DND-41 (cell line): ENCODE measurements around the gene ADSS1.

Source experiments
- ATAC-seq: fragments of 200-7000 bp; cut with Tn5 transposase; 3 replicates; pipeline ENCODE4 v1.9.1; 2021; ENCODE audit warnings: low read depth; ENCODE audit not compliant: insufficient read depth
- DNase-seq: peaks from one replicate; pipeline ENCODE4 v3.0.0-alpha.2; 2020
- H2AFZ ChIP-seq: 2 replicates; pipeline ENCODE4 v1.6.0; 2012; ENCODE audit warnings: low read depth, low read length
- H3K27ac ChIP-seq: 2 replicates; pipeline ENCODE4 v1.5.1; 2012; ENCODE audit warnings: low read length, inconsistent platforms
- H3K27me3 ChIP-seq: fragments of 200-600 bp; sonication (generic); 2 replicates; pipeline ENCODE4 v1.6.0; 2012; ENCODE audit warnings: low read length, mild to moderate bottlenecking, inconsistent platforms; ENCODE audit not compliant: insufficient read depth, poor library complexity
- H3K36me3 ChIP-seq: 2 replicates; pipeline ENCODE4 v1.5.1; 2012; ENCODE audit warnings: low read length, inconsistent platforms; ENCODE audit not compliant: insufficient read depth
- H3K4me1 ChIP-seq: 2 replicates; pipeline ENCODE4 v1.5.1; 2012; ENCODE audit warnings: mild to moderate bottlenecking, low read length; ENCODE audit not compliant: insufficient read depth
- H3K4me2 ChIP-seq: 2 replicates; pipeline ENCODE4 v1.6.0; 2012; ENCODE audit warnings: mild to moderate bottlenecking, moderate library complexity, low read length, inconsistent platforms; ENCODE audit not compliant: insufficient read depth
- H3K4me3 ChIP-seq, 2 experiments: fragments of 200-600 bp in 1 of 2; shearing (Covaris generic) in 1 of 2; 2 replicates each; pipeline ENCODE4 v1.5.1; 2012 to 2016; ENCODE audit warnings: inconsistent platforms in 2 of 2, low read length in 2 of 2, mild to moderate bottlenecking in 2 of 2, low read depth in 1 of 2, moderate library complexity in 1 of 2
- H3K79me2 ChIP-seq: 2 replicates; pipeline ENCODE4 v1.6.0; 2012; ENCODE audit warnings: low read length, inconsistent platforms; ENCODE audit not compliant: insufficient read depth
- H3K9ac ChIP-seq: 2 replicates; pipeline ENCODE4 v1.6.0; 2012; ENCODE audit warnings: low read depth, mild to moderate bottlenecking, inconsistent platforms, low read length, moderate library complexity
- H3K9me3 ChIP-seq: 2 replicates; pipeline ENCODE4 v1.5.1; 2012; ENCODE audit warnings: low read length, moderate library complexity, mild to moderate bottlenecking, inconsistent platforms; ENCODE audit not compliant: insufficient read depth, severe bottlenecking
- H4K20me1 ChIP-seq: 2 replicates; pipeline ENCODE4 v1.6.0; 2012; ENCODE audit warnings: low read length; ENCODE audit not compliant: insufficient read depth
- CTCF ChIP-seq: IDR thresholded peaks from 2 replicates; pipeline ENCODE4 v1.5.1; 2012; ENCODE audit warnings: borderline replicate concordance, low read length, moderate library complexity, mild to moderate bottlenecking; ENCODE audit not compliant: poor library complexity, severe bottlenecking; ENCODE audit errors: extremely low read depth
- EZH2 ChIP-seq: IDR thresholded peaks from 3 replicates; pipeline ENCODE4 v1.6.1; 2012; ENCODE audit warnings: borderline replicate concordance, low read depth, mild to moderate bottlenecking, moderate library complexity, low read length, inconsistent platforms; ENCODE audit not compliant: severe bottlenecking

Gene ADSS1

GRCh38 chr14:104695660-104696000 is 28.4 kb upstream of the ADSS1 start:
- peaks cover 87% of the 10 kb centered on the region for H4K20me1 ChIP-seq

GRCh38 chr14:104696671-104697316 is 27.2 kb upstream of the ADSS1 start:
- Histone ChIP-seq H3K4me3 (no peak overlapping the region), H4K20me1 (peaks cover 82% of the 10 kb centered on the region), H3K36me3 (peaks cover 51% of the 10 kb centered on the region), H3K27ac (no peak overlapping the region), H3K79me2 (peaks cover 76% of the 10 kb centered on the region), H3K9me3 (no peaks in the 10 kb centered on the region), H3K4me2 (no peak overlapping the region), H3K27me3 (no peaks in the 10 kb centered on the region), H3K9ac (no peak overlapping the region), H2AFZ (no peak overlapping the region), H3K4me1 (peaks cover 19% of the 10 kb centered on the region)
- no peak for TF ChIP-seq CTCF
- TF ChIP-seq EZH2, result no peak
- ATAC-seq, result no peak
- no peak for DNase-seq

More at GRCh38 chr14:104695660-104696000, 28.4 kb upstream of the ADSS1 start:
- no peak for TF ChIP-seq EZH2
- TF ChIP-seq CTCF, result no peak
- DNase-seq (no peak), ATAC-seq (no peak)
- H3K9me3 ChIP-seq, result no peaks in the 10 kb centered on the region
- H3K9ac ChIP-seq, result no peak overlapping the region
- peaks cover 50% of the 10 kb centered on the region for H3K36me3 ChIP-seq
- no peaks in the 10 kb centered on the region for H3K27me3 ChIP-seq
- H3K4me2 ChIP-seq, result no peak overlapping the region
- peaks cover 85% of the 10 kb centered on the region for H3K79me2 ChIP-seq
- H2AFZ ChIP-seq, result no peak overlapping the region
- peak overlapping the region; percentile 9 for H3K27ac ChIP-seq
- H3K4me3 ChIP-seq, result no peak overlapping the region
- H3K4me1 ChIP-seq, result peaks cover 31% of the 10 kb centered on the region

DNA sequence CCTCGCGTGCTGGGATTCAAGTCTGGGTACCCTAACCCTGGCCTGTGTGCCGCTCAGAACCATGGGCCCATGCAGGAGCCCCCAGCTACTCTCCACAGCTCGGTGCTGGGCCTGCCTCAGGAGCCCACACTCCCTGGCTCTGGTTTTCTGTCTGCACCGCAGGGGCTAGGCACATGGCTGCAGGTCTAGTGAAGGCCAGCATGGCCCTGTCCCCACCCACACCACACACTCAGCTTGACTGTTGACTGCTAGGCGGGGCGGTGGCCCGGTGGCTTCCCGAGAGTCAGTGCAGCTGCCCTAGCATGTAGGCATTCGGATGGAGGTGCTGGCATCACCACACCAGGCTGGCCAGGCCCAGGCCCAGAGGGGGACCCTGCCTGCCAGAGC is 26.7 kb upstream of the ADSS1 start:
- no peak for TF ChIP-seq EZH2
- Histone ChIP-seq H3K9ac (no peak overlapping the region), H3K4me1 (peaks cover 14% of the 10 kb centered on the region; the same call in 1 of the 2 replicates), H3K4me2 (no peak overlapping the region), H3K79me2 (peaks cover 71% of the 10 kb centered on the region), H4K20me1 (peaks cover 81% of the 10 kb centered on the region), H3K36me3 (peaks cover 51% of the 10 kb centered on the region), H3K27ac (no peak overlapping the region), H3K27me3 (no peaks in the 10 kb centered on the region), H3K9me3 (no peaks in the 10 kb centered on the region), H3K4me3 (no peak overlapping the region), H2AFZ (no peak overlapping the region)
- ATAC-seq (no peak), DNase-seq (no peak)

GRCh38 chr14:104697892-104698583 is 26.0 kb upstream of the ADSS1 start:
- Histone ChIP-seq H4K20me1 (peaks cover 74% of the 10 kb centered on the region), H3K4me2 (no peak overlapping the region), H3K79me2 (peaks cover 63% of the 10 kb centered on the region), H3K9ac (no peak overlapping the region), H3K36me3 (peaks cover 57% of the 10 kb centered on the region), H2AFZ (no peak overlapping the region), H3K27me3 (no peaks in the 10 kb centered on the region), H3K4me3 (no peak overlapping the region), H3K27ac (no peak overlapping the region), H3K9me3 (no peaks in the 10 kb centered on the region), H3K4me1 (peaks cover 7% of the 10 kb centered on the region; the same call in 1 of the 2 replicates)
- DNase-seq, result no peak
- TF ChIP-seq CTCF (no peak), EZH2 (no peak)
- ATAC-seq, result no peak
